Measurements from ENCODE around the gene PACRG. TPM values are rescaled to one million over a fixed set of nuclear protein-coding genes. Genes with fewer than 3 reads are reported as not detected.

The PACRG gene
- total RNA-seq, 1 experiment from 2014 or later = 0.59 TPM

DNA sequence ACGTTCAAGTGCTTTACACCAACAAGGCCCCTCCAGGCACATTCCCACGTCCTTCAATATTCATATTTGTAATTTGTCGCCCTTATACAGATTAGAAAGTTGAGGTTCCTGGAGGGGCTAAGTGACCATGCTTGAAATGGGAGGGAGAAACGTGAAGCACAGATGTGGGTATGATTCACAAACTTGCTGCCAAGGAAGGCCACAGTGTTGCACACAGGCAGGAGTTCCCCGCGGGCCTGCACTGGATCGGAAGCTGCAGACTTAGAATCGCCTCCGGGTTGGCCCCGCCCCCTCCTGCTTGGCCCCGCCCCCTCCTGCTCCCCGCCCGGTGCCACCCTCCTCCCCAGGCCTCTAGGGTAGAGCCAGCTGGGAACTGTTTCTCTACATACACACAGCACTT, 628.5 kb downstream of the PACRG start:
- ATAC-seq = peak; percentile 73
- no peak for DNase-seq (ENCODE audit: low read depth, low spot score)
- Histone ChIP-seq H3K36me3 (ENCODE audit: control insufficient read depth, insufficient read depth, low read length) (no peaks in the 10 kb centered on the region), H3K9me3 (ENCODE audit: control insufficient read depth, insufficient read depth, low read depth, low read length) (no peaks in the 10 kb centered on the region), H3K27me3 (ENCODE audit: control insufficient read depth, insufficient read depth, low read length) (no peaks in the 10 kb centered on the region), H3K4me1 (ENCODE audit: control insufficient read depth, insufficient read depth, low read length) (peaks cover 12% of the 10 kb centered on the region), H3K27ac (ENCODE audit: low read length) (peak overlapping the region; percentile 39; the same call in 1 of the 2 replicates), H3K4me3 (ENCODE audit: low read depth in 2 of 2, low read length in 2 of 2) (no peak overlapping the region)
- intact Hi-C loops (cut with micrococcal nuclease; ENCODE audit: unreplicated experiment) (no loop called here), in situ Hi-C loops (cut with HindIII; ENCODE audit: low pct_unique_long_range_greater_than_20kb, low sequenced_read_pairs) (no loop called here)
- ChIA-PET CTCF (no interaction called here), POLR2A (no interaction called here)
- TF ChIP-seq POLR2AphosphoS5 (IDR thresholded peaks at IDR 0.05; ENCODE audit: low read depth, low read length) (no peak), SIN3A (IDR thresholded peaks at IDR 0.05; ENCODE audit: borderline replicate concordance, insufficient read depth, low read depth, low read length) (no peak), TCF7L2 (IDR thresholded peaks at IDR 0.05; ENCODE audit: low read depth, low read length) (no peak)
- TF ChIP-seq, protein P1, sequence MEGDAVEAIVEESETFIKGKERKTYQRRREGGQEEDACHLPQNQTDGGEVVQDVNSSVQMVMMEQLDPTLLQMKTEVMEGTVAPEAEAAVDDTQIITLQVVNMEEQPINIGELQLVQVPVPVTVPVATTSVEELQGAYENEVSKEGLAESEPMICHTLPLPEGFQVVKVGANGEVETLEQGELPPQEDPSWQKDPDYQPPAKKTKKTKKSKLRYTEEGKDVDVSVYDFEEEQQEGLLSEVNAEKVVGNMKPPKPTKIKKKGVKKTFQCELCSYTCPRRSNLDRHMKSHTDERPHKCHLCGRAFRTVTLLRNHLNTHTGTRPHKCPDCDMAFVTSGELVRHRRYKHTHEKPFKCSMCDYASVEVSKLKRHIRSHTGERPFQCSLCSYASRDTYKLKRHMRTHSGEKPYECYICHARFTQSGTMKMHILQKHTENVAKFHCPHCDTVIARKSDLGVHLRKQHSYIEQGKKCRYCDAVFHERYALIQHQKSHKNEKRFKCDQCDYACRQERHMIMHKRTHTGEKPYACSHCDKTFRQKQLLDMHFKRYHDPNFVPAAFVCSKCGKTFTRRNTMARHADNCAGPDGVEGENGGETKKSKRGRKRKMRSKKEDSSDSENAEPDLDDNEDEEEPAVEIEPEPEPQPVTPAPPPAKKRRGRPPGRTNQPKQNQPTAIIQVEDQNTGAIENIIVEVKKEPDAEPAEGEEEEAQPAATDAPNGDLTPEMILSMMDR (IDR thresholded peaks at IDR 0.05) = no peak
- TF ChIP-seq, protein P2, sequence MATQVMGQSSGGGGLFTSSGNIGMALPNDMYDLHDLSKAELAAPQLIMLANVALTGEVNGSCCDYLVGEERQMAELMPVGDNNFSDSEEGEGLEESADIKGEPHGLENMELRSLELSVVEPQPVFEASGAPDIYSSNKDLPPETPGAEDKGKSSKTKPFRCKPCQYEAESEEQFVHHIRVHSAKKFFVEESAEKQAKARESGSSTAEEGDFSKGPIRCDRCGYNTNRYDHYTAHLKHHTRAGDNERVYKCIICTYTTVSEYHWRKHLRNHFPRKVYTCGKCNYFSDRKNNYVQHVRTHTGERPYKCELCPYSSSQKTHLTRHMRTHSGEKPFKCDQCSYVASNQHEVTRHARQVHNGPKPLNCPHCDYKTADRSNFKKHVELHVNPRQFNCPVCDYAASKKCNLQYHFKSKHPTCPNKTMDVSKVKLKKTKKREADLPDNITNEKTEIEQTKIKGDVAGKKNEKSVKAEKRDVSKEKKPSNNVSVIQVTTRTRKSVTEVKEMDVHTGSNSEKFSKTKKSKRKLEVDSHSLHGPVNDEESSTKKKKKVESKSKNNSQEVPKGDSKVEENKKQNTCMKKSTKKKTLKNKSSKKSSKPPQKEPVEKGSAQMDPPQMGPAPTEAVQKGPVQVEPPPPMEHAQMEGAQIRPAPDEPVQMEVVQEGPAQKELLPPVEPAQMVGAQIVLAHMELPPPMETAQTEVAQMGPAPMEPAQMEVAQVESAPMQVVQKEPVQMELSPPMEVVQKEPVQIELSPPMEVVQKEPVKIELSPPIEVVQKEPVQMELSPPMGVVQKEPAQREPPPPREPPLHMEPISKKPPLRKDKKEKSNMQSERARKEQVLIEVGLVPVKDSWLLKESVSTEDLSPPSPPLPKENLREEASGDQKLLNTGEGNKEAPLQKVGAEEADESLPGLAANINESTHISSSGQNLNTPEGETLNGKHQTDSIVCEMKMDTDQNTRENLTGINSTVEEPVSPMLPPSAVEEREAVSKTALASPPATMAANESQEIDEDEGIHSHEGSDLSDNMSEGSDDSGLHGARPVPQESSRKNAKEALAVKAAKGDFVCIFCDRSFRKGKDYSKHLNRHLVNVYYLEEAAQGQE (IDR thresholded peaks at IDR 0.05; ENCODE audit: insufficient read depth in 1 of 2, low read depth in 2 of 2, low read length in 1 of 2) = no peak
- BruUV-seq (replicated peaks) = no TSS peak

DNA sequence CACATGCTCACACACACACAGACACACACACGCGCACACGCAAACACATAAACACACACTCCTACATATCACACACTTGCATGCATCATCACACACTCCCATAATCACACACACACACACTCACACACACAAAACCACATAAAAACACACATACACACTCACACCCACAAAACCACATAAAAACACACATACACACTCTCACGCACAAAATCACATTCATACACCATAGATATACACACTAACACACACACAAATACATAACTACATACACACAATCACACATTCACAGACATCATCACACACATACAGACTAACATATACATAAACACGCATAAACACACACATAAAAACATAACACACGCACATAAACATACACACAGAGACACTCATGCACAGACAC, 629.0 kb downstream of the PACRG start:
- ChIA-PET CTCF (no interaction called here), POLR2A (no interaction called here)
- H3K4me3 ChIP-seq (ENCODE audit: low read depth in 2 of 2, low read length in 2 of 2) = no peak overlapping the region
- no peaks in the 10 kb centered on the region for H3K27me3 ChIP-seq (ENCODE audit: control insufficient read depth, insufficient read depth, low read length)
- TF ChIP-seq SIN3A (IDR thresholded peaks at IDR 0.05; ENCODE audit: borderline replicate concordance, insufficient read depth, low read depth, low read length) (no peak), TCF7L2 (IDR thresholded peaks at IDR 0.05; ENCODE audit: low read depth, low read length) (no peak), POLR2AphosphoS5 (IDR thresholded peaks at IDR 0.05; ENCODE audit: low read depth, low read length) (no peak)
- TF ChIP-seq, protein P1 (IDR thresholded peaks at IDR 0.05) = no peak
- TF ChIP-seq, protein P2 (IDR thresholded peaks at IDR 0.05; ENCODE audit: insufficient read depth in 1 of 2, low read depth in 2 of 2, low read length in 1 of 2) = no peak
- DNase-seq (ENCODE audit: low read depth, low spot score) (no peak), ATAC-seq (no peak)
- no peak overlapping the region for H3K27ac ChIP-seq (ENCODE audit: low read length)
- in situ Hi-C loops (cut with HindIII; ENCODE audit: low pct_unique_long_range_greater_than_20kb, low sequenced_read_pairs) (no loop called here), intact Hi-C loops (cut with micrococcal nuclease; ENCODE audit: unreplicated experiment) (no loop called here)
- peaks cover 12% of the 10 kb centered on the region for H3K4me1 ChIP-seq (ENCODE audit: control insufficient read depth, insufficient read depth, low read length)
- no TSS peak for BruUV-seq (replicated peaks)
- no peaks in the 10 kb centered on the region for H3K36me3 ChIP-seq (ENCODE audit: control insufficient read depth, insufficient read depth, low read length)
- H3K9me3 ChIP-seq (ENCODE audit: control insufficient read depth, insufficient read depth, low read depth, low read length) = no peaks in the 10 kb centered on the region
